B cell (primary cell): ENCODE data around the gene EYS. TPM values are rescaled to one million over a fixed set of nuclear protein-coding genes. Genes with fewer than 3 reads are reported as not detected.

Experiments
- ATAC-seq: fragments of 200-7000 bp; cut with Tn5 transposase; one replicate; pipeline ENCODE4 v1.10.0; 2021; ENCODE audit warnings: low read depth, mild to moderate bottlenecking, moderate number of reproducible peaks, moderate library complexity
- CTCF ChIA-PET: fragments of 350-600 bp; sonication (Branson Sonifier 250); formaldehyde crosslinking; loops from one replicate; lab custom pipeline; 2021; ENCODE audit warnings: antibody characterized with exemption, inconsistent platforms; lab: Charles Lee
- POLR2A ChIA-PET: fragments of 350-600 bp; sonication (Branson Sonifier 250); formaldehyde crosslinking; loops from one replicate; lab custom pipeline; 2021; ENCODE audit warnings: antibody characterized with exemption; lab: Charles Lee
- DNase-seq: peaks from one replicate; pipeline ENCODE4 v3.0.0; 2013
- H2AFZ ChIP-seq: 2 replicates; pipeline ENCODE4 v1.6.1; 2012; ENCODE audit warnings: mild to moderate bottlenecking, low read depth, low read length; ENCODE audit not compliant: insufficient read depth, poor library complexity, severe bottlenecking
- H3K27ac ChIP-seq, 2 donors: 1 replicate in 1 of 2; 2 replicates in 1 of 2; pipeline ENCODE4 v1.5.1; 2012 to 2013; ENCODE audit warnings: low read length in 2 of 2, mild to moderate bottlenecking in 2 of 2, moderate library complexity in 1 of 2
- H3K27me3 ChIP-seq, 4 experiments: fragments of 200-600 bp in 1 of 4; sonication (generic) in 1 of 4; replicated peaks in 1 of 4; 1 replicate in 2 of 4; 2 replicates in 2 of 4; pipeline versions ENCODE4 v1.6.1 to v1.7.0; 2013 to 2016; ENCODE audit warnings: low read length in 3 of 4, mild to moderate bottlenecking in 2 of 4, mixed read lengths in 1 of 4, moderate library complexity in 1 of 4; ENCODE audit not compliant: insufficient read depth in 4 of 4, control insufficient read depth in 3 of 4; ENCODE audit errors: control extremely low read depth in 1 of 4
- H3K36me3 ChIP-seq, 2 experiments: replicated peaks in 1 of 2; 1 replicate in 1 of 2; 2 replicates in 1 of 2; pipeline versions ENCODE4 v1.6.1 to v1.7.1; 2013; ENCODE audit warnings: low read length in 1 of 2; ENCODE audit not compliant: insufficient read depth in 2 of 2, control insufficient read depth in 1 of 2; ENCODE audit errors: control extremely low read depth in 1 of 2, extremely low read depth in 1 of 2
- H3K4me1 ChIP-seq, 2 donors: fragments of 200-600 bp in 1 of 2; sonication (generic) in 1 of 2; 1 replicate in 1 of 2; 2 replicates in 1 of 2; pipeline versions ENCODE4 v1.5.1 to v1.6.1; 2013 to 2017; ENCODE audit warnings: low read length in 2 of 2; ENCODE audit not compliant: control insufficient read depth in 2 of 2, insufficient read depth in 2 of 2
- H3K4me2 ChIP-seq: replicated peaks from 2 replicates; pipeline ENCODE3; 2012; ENCODE audit warnings: mild to moderate bottlenecking, low read depth, low read length; ENCODE audit not compliant: poor library complexity, severe bottlenecking
- H3K4me3 ChIP-seq, 5 experiments: fragments of 200-600 bp in 1 of 5; sonication (generic) in 1 of 5; 1 replicate in 3 of 5; 2 replicates in 2 of 5; pipeline versions ENCODE4 v1.5.1 to v1.7.0; 2011 to 2016; ENCODE audit warnings: low read length in 4 of 5, mild to moderate bottlenecking in 4 of 5, low read depth in 2 of 5, control low read depth in 1 of 5, moderate library complexity in 1 of 5; ENCODE audit not compliant: insufficient read depth in 1 of 5; ENCODE audit errors: control extremely low read depth in 1 of 5, extremely low read depth in 1 of 5
- H3K79me2 ChIP-seq: fragments of 200-600 bp; sonication (generic); one replicate; pipeline ENCODE4 v1.6.0; 2016; ENCODE audit warnings: low read length; ENCODE audit not compliant: control insufficient read depth, insufficient read depth
- H3K9ac ChIP-seq: fragments of 200-600 bp; sonication (generic); 2 replicates; pipeline ENCODE4 v1.6.1; 2017; ENCODE audit warnings: mild to moderate bottlenecking, low read length, moderate library complexity
- H3K9me3 ChIP-seq, 3 donors: one replicate each; pipeline versions ENCODE4 v1.6.1 to v1.7.1; 2013; ENCODE audit warnings: low read length in 2 of 3; ENCODE audit not compliant: control insufficient read depth in 2 of 3, insufficient read depth in 1 of 3; ENCODE audit errors: control extremely low read depth in 1 of 3
- H4K20me1 ChIP-seq: 2 replicates; pipeline ENCODE4 v1.6.0; 2012; ENCODE audit warnings: mild to moderate bottlenecking, low read length; ENCODE audit not compliant: insufficient read depth, control insufficient read depth, poor library complexity, severe bottlenecking
- H3K27ac Mint-ChIP-seq: one replicate; pipeline ENCODE4 v1.8.0; 2021; ENCODE audit warnings: mixed read lengths
- H3K27me3 Mint-ChIP-seq: one replicate; pipeline ENCODE4 v1.8.0; 2021; ENCODE audit warnings: mixed read lengths
- H3K4me1 Mint-ChIP-seq: one replicate; pipeline ENCODE4 v1.8.0; 2021; ENCODE audit warnings: mixed read lengths
- H3K4me3 Mint-ChIP-seq: one replicate; pipeline ENCODE4 v1.8.0; 2021; ENCODE audit warnings: mixed read lengths
- H3K9me3 Mint-ChIP-seq: one replicate; pipeline ENCODE4 v1.8.0; 2022; ENCODE audit warnings: mixed read lengths; ENCODE audit not compliant: insufficient read depth
- EZH2 ChIP-seq: IDR thresholded peaks from 2 replicates; pipeline ENCODE4 v1.6.1; 2012; ENCODE audit warnings: borderline replicate concordance, low read depth, mild to moderate bottlenecking, moderate library complexity, low read length; ENCODE audit not compliant: insufficient read depth, poor library complexity, severe bottlenecking
- WGBS: methylation state at CpG from one replicate; pipeline ENCODE4 v1.1.5; 2013; ENCODE audit warnings: missing lambda C conversion rate; ENCODE audit not compliant: insufficient coverage; 5-methylcytosine and 5-hydroxymethylcytosine counted together
- intact Hi-C: fragments of 100-400 bp; cut with micrococcal nuclease; formaldehyde crosslinking; loops from one replicate; pipeline ENCODE4 v1.10.0; 2022
- polyA plus RNA-seq: library from polyadenylated mRNA; depleted of rRNA; stranded (reverse); fragments of >200 nt; gene quantifications from 2 replicates; pipeline ENCODE4 v1.2.3, GENCODE V29; 2012
- total RNA-seq, 2 donors: library from RNA; stranded (reverse); fragments of 120-200 nt in 1 of 2; gene quantifications; 1 replicate in 1 of 2; 2 replicates in 1 of 2; pipeline versions ENCODE4 v1.2.3 to v1.2.4, GENCODE V29; 2013 to 2022
- TF ChIP-seq, protein P1 (sequence below): fragments of 200-600 bp; IDR thresholded peaks from one replicate; pipeline ENCODE4 v1.8.0; 2022; ENCODE audit warnings: antibody characterized with exemption, mild to moderate bottlenecking

Gene EYS
- total and polyA plus RNA-seq, 2 donors (not counting 1 experiment from before 2014, with no cell fraction given) = not detected

DNA sequence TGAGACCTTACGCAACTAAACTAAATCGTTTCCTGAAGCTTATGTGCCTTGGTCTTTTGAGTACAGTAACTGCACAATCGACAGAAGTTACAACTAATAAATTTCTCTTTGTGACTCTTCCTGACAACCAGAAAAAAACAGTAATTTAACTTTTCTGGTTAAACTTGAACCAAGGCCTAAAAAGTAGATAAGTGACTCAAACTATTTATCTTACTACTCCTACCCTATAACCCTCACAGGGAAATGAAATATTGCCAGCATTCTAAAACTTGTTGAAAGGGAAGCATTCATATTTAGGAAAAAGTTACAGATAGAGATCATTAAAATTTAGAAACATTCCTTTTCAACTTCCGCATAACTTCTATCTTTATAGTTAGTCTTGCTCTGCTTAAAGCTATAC lies 1034.4 kb downstream of the EYS start:
- TF ChIP-seq, protein P1, sequence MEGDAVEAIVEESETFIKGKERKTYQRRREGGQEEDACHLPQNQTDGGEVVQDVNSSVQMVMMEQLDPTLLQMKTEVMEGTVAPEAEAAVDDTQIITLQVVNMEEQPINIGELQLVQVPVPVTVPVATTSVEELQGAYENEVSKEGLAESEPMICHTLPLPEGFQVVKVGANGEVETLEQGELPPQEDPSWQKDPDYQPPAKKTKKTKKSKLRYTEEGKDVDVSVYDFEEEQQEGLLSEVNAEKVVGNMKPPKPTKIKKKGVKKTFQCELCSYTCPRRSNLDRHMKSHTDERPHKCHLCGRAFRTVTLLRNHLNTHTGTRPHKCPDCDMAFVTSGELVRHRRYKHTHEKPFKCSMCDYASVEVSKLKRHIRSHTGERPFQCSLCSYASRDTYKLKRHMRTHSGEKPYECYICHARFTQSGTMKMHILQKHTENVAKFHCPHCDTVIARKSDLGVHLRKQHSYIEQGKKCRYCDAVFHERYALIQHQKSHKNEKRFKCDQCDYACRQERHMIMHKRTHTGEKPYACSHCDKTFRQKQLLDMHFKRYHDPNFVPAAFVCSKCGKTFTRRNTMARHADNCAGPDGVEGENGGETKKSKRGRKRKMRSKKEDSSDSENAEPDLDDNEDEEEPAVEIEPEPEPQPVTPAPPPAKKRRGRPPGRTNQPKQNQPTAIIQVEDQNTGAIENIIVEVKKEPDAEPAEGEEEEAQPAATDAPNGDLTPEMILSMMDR = no peak
- TF ChIP-seq EZH2 = no peak
- ChIA-PET POLR2A (no interaction called here), CTCF (no interaction called here)
- no peaks in the 10 kb centered on the region for H3K9me3 ChIP-seq
- no peaks in the 10 kb centered on the region for H3K36me3 ChIP-seq
- no peaks in the 10 kb centered on the region for H4K20me1 ChIP-seq
- no peaks in the 10 kb centered on the region for H3K4me1 ChIP-seq
- Mint-ChIP-seq H3K9me3 (peaks cover 2% of the 10 kb centered on the region), H3K27ac (no peak overlapping the region), H3K4me3 (no peak overlapping the region), H3K27me3 (no peaks in the 10 kb centered on the region), H3K4me1 (no peaks in the 10 kb centered on the region)
- H3K4me2 ChIP-seq = no peak overlapping the region
- no peaks in the 10 kb centered on the region for H3K27me3 ChIP-seq
- no peak overlapping the region for H3K9ac ChIP-seq
- DNase-seq = no peak
- H3K4me3 ChIP-seq = no peak overlapping the region
- WGBS = 63% methylated on average over 2 of the region's 4 CpGs
- H3K79me2 ChIP-seq = no peaks in the 10 kb centered on the region
- intact Hi-C loops = no loop called here
- H2AFZ ChIP-seq = no peak overlapping the region
- H3K27ac ChIP-seq = no peak overlapping the region
- ATAC-seq = no peak

DNA sequence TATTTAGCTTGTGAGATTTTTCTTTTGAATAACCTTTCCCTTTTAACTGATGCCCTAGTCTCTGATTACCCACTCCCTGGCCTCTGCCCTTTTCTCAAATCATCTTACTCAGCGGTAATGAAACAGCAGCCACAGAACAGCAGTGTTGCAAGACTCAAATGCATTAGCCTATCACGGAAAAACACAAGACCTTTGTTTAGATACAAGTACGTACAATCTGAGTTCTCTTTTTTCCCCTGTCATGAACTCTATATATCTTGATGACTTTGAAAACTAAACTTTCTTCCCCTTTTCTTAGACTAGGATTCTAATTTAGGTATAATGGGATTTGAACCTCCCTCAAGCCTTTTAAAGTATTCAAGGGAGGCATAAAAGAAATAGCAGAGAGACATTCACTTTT lies 1034.9 kb downstream of the EYS start:
- no peaks in the 10 kb centered on the region for H4K20me1 ChIP-seq
- H3K27ac ChIP-seq = no peak overlapping the region
- intact Hi-C loops = no loop called here
- no peak overlapping the region for H2AFZ ChIP-seq
- no peaks in the 10 kb centered on the region for H3K79me2 ChIP-seq
- H3K9ac ChIP-seq = no peak overlapping the region
- H3K4me1 ChIP-seq = no peaks in the 10 kb centered on the region
- no peak for TF ChIP-seq EZH2
- TF ChIP-seq, protein P1 = no peak
- WGBS = 0% methylated on average over 1 of the region's 3 CpGs
- no peak overlapping the region for H3K4me3 ChIP-seq
- H3K9me3 ChIP-seq = no peaks in the 10 kb centered on the region
- H3K27ac Mint-ChIP-seq = no peak overlapping the region
- H3K4me3 Mint-ChIP-seq = no peak overlapping the region
- POLR2A ChIA-PET = no interaction called here
- H3K27me3 ChIP-seq = no peaks in the 10 kb centered on the region
- H3K4me2 ChIP-seq = no peak overlapping the region
- H3K4me1 Mint-ChIP-seq = no peaks in the 10 kb centered on the region
- no peaks in the 10 kb centered on the region for H3K36me3 ChIP-seq
- DNase-seq = no peak
- no peaks in the 10 kb centered on the region for H3K27me3 Mint-ChIP-seq
- CTCF ChIA-PET = no interaction called here
- peaks cover 2% of the 10 kb centered on the region for H3K9me3 Mint-ChIP-seq
- no peak for ATAC-seq
